Measurements from ENCODE around the gene BCL6. TPM values are rescaled to one million over a fixed set of nuclear protein-coding genes. Genes with fewer than 3 reads are reported as not detected.

BCL6 gene
- total and polyA plus RNA-seq, 9 of the 15 experiments (the other 6 are each of a cell fraction or from before 2014, with no cell fraction given), result 0.08 to 3.5 (median 1.6) TPM

GRCh38 chr3:187725224-187725623 is 20.0 kb downstream of the BCL6 start:
- ChIA-PET POLR2A (no interaction called here), CTCF (ENCODE audit: low intra/inter-chr PET ratio) (no interaction called here)
- H3K9me1 ChIP-seq (ENCODE audit: control insufficient read depth, insufficient read depth, low read length), result no peaks in the 10 kb centered on the region
- no peaks in the 10 kb centered on the region for H3K79me2 ChIP-seq (ENCODE audit: control insufficient read depth, insufficient read depth, low read length)
- TF ChIP-seq RFX7 (CRISPR knock-in tag; IDR thresholded peaks at IDR 0.05) (no peak), ZNF583 (CRISPR knock-in tag; IDR thresholded peaks at IDR 0.05) (no peak)
- DNase-seq (ENCODE audit: extremely low read depth in 1 of 4, low spot score in 3 of 4), result no peak
- ATAC-seq, result no peak
- 52% methylated on average over 15 of the region's 22 CpGs for WGBS (ENCODE audit: insufficient coverage, low coverage, missing lambda C conversion rate)
- H3K36me3 ChIP-seq (ENCODE audit: control insufficient read depth, insufficient read depth, low read length), result no peaks in the 10 kb centered on the region
- no peak overlapping the region for H3K9ac ChIP-seq (ENCODE audit: insufficient read depth in 1 of 2, low read depth in 2 of 2, low read length in 2 of 2)
- no TSS peak for BruUV-seq (replicated peaks)
- H3K4me3 ChIP-seq, result no peak overlapping the region
- H4K20me1 ChIP-seq (replicated peaks; ENCODE audit: control insufficient read depth, insufficient read depth, low read length), result no peaks in the 10 kb centered on the region
- H3K9me3 ChIP-seq (replicated peaks; ENCODE audit: control insufficient read depth, insufficient read depth, low read depth, low read length), result no peaks in the 10 kb centered on the region; the same call in 1 of the 2 replicates
- H3K27me3 ChIP-seq (ENCODE audit: control insufficient read depth in 2 of 2, insufficient read depth in 2 of 2, low read length in 2 of 2), result no peaks in the 10 kb centered on the region; a peak in 1 of 5 replicates
- no peaks in the 10 kb centered on the region for H3K4me1 ChIP-seq (replicated peaks in 1 of 2; ENCODE audit: control insufficient read depth in 2 of 2, insufficient read depth in 2 of 2, low read length in 2 of 2)
- H3K27ac ChIP-seq (ENCODE audit: extremely low read depth, low read depth, low read length), result no peak overlapping the region
- intact Hi-C loops (cut with micrococcal nuclease), result no loop called here
- FAIRE-seq, result no peak
- H2AFZ ChIP-seq (ENCODE audit: low read depth, low read length), result no peak overlapping the region
- no peak overlapping the region for H3K4me2 ChIP-seq (ENCODE audit: insufficient read depth, low read length)
- in situ Hi-C loops (cut with MboI), result loop anchor here (25.0 kb wide), 1 partner anchor 1412 kb away; no protein-coding TSS in a partner anchor

DNA sequence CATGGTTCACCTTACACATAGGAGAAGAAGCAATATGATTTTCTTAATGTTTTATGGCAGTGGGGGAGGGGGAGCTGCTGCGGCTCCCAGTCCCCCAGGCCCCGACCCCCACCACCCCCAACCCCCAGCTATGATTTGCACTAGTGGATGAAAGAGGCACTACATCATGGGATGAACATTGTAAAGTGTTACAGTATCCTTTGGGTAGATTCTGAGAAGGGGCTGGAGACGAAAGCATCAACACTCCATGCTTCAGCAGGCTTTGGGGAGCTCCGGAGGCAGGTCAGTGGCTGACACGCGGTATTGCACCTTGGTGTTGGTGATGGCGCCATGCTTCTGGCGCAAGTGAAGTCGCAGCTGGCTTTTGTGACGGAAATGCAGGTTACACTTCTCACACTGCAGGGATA is 23.1 kb downstream of the BCL6 start:
- Histone ChIP-seq H4K20me1 (replicated peaks; ENCODE audit: control insufficient read depth, insufficient read depth, low read length) (no peaks in the 10 kb centered on the region), H3K9ac (ENCODE audit: insufficient read depth in 1 of 2, low read depth in 2 of 2, low read length in 2 of 2) (no peak overlapping the region), H3K27ac (ENCODE audit: extremely low read depth, low read depth, low read length) (no peak overlapping the region), H3K36me3 (ENCODE audit: control insufficient read depth, insufficient read depth, low read length) (no peaks in the 10 kb centered on the region), H3K4me2 (ENCODE audit: insufficient read depth, low read length) (no peak overlapping the region), H3K4me3 (no peak overlapping the region), H2AFZ (ENCODE audit: low read depth, low read length) (no peak overlapping the region), H3K27me3 (ENCODE audit: control insufficient read depth in 2 of 2, insufficient read depth in 2 of 2, low read length in 2 of 2) (no peaks in the 10 kb centered on the region; a peak in 1 of 5 replicates), H3K79me2 (ENCODE audit: control insufficient read depth, insufficient read depth, low read length) (no peaks in the 10 kb centered on the region), H3K9me1 (ENCODE audit: control insufficient read depth, insufficient read depth, low read length) (no peaks in the 10 kb centered on the region), H3K4me1 (replicated peaks in 1 of 2; ENCODE audit: control insufficient read depth in 2 of 2, insufficient read depth in 2 of 2, low read length in 2 of 2) (no peaks in the 10 kb centered on the region), H3K9me3 (replicated peaks; ENCODE audit: control insufficient read depth, insufficient read depth, low read depth, low read length) (no peaks in the 10 kb centered on the region; the same call in 1 of the 2 replicates)
- DNase-seq (ENCODE audit: extremely low read depth in 1 of 4, low spot score in 3 of 4) (peak in 2 of 4 experiments; percentile 52 to 62), ATAC-seq (peak; percentile 32; the same call in 2 of the 3 replicates), FAIRE-seq (no peak)
- WGBS (ENCODE audit: insufficient coverage, low coverage, missing lambda C conversion rate), result 37% methylated on average over 9 of the region's 10 CpGs
- BruUV-seq (replicated peaks), result no TSS peak
- ChIA-PET POLR2A (interaction anchor here (0.6 kb wide), 1 partner anchor 385 kb away, joined by 3 read pairs; no protein-coding TSS in a partner anchor), CTCF (ENCODE audit: low intra/inter-chr PET ratio) (no interaction called here)
- TF ChIP-seq, protein P1, sequence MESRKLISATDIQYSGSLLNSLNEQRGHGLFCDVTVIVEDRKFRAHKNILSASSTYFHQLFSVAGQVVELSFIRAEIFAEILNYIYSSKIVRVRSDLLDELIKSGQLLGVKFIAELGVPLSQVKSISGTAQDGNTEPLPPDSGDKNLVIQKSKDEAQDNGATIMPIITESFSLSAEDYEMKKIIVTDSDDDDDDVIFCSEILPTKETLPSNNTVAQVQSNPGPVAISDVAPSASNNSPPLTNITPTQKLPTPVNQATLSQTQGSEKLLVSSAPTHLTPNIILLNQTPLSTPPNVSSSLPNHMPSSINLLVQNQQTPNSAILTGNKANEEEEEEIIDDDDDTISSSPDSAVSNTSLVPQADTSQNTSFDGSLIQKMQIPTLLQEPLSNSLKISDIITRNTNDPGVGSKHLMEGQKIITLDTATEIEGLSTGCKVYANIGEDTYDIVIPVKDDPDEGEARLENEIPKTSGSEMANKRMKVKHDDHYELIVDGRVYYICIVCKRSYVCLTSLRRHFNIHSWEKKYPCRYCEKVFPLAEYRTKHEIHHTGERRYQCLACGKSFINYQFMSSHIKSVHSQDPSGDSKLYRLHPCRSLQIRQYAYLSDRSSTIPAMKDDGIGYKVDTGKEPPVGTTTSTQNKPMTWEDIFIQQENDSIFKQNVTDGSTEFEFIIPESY (CRISPR knock-in tag; IDR thresholded peaks at IDR 0.05), result peak; percentile 81
- TF ChIP-seq, protein P2, sequence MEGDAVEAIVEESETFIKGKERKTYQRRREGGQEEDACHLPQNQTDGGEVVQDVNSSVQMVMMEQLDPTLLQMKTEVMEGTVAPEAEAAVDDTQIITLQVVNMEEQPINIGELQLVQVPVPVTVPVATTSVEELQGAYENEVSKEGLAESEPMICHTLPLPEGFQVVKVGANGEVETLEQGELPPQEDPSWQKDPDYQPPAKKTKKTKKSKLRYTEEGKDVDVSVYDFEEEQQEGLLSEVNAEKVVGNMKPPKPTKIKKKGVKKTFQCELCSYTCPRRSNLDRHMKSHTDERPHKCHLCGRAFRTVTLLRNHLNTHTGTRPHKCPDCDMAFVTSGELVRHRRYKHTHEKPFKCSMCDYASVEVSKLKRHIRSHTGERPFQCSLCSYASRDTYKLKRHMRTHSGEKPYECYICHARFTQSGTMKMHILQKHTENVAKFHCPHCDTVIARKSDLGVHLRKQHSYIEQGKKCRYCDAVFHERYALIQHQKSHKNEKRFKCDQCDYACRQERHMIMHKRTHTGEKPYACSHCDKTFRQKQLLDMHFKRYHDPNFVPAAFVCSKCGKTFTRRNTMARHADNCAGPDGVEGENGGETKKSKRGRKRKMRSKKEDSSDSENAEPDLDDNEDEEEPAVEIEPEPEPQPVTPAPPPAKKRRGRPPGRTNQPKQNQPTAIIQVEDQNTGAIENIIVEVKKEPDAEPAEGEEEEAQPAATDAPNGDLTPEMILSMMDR (IDR thresholded peaks at IDR 0.05 in 2 of 3, conservative IDR thresholded peaks at IDR 0.05 in 1 of 3; ENCODE audit: insufficient read depth in 2 of 3, low read depth in 1 of 3, low read length in 3 of 3), result 0 out of 6 replicates have a peak, but pooled peaks of 1 of the 3 experiments have one; percentile 10
- no peak for TF ChIP-seq CBFA2T2 (conservative IDR thresholded peaks at IDR 0.05)
- in situ Hi-C loops (cut with MboI) (no loop called here), intact Hi-C loops (cut with micrococcal nuclease) (no loop called here)
